Choroid plexus epithelial cell (primary cell): ENCODE results near the gene TECPR2.
A peak's percentile ranks its signal among the peaks of the same experiment; 100 is the strongest.

Experiments
- DNase-seq: peaks from one replicate; pipeline ENCODE4 v3.0.0-alpha.2; 2010; ENCODE audit warnings: low read depth
- H3K4me3 ChIP-seq: 2 replicates; pipeline ENCODE4 v1.5.1; 2011; ENCODE audit warnings: low read depth, mild to moderate bottlenecking, control low read depth, low read length, moderate library complexity
- TF ChIP-seq, protein P1 (sequence below): conservative IDR thresholded peaks from 2 replicates; pipeline ENCODE4 v1.5.1; 2011; ENCODE audit warnings: low read depth, mild to moderate bottlenecking, control low read depth, inconsistent platforms, low read length, moderate library complexity

Gene TECPR2

GRCh38 chr14:102523200-102523568 is 160.4 kb downstream of the TECPR2 start:
- no peak for DNase-seq
- TF ChIP-seq, protein P1, sequence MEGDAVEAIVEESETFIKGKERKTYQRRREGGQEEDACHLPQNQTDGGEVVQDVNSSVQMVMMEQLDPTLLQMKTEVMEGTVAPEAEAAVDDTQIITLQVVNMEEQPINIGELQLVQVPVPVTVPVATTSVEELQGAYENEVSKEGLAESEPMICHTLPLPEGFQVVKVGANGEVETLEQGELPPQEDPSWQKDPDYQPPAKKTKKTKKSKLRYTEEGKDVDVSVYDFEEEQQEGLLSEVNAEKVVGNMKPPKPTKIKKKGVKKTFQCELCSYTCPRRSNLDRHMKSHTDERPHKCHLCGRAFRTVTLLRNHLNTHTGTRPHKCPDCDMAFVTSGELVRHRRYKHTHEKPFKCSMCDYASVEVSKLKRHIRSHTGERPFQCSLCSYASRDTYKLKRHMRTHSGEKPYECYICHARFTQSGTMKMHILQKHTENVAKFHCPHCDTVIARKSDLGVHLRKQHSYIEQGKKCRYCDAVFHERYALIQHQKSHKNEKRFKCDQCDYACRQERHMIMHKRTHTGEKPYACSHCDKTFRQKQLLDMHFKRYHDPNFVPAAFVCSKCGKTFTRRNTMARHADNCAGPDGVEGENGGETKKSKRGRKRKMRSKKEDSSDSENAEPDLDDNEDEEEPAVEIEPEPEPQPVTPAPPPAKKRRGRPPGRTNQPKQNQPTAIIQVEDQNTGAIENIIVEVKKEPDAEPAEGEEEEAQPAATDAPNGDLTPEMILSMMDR, result no peak
- H3K4me3 ChIP-seq, result no peak overlapping the region

- H3K4me3 ChIP-seq, result no peak overlapping the region
- no peak for DNase-seq
- TF ChIP-seq, protein P1, result no peak
These were observed 161.1 kb downstream of the TECPR2 start for GRCh38 chr14:102523569-102524450.

- peak overlapping the region; percentile 84 for H3K4me3 ChIP-seq
- TF ChIP-seq, protein P1, result peak; percentile 95
- DNase-seq, result peak; percentile 99
These were observed 161.9 kb downstream of the TECPR2 start for GRCh38 chr14:102524451-102525218.

- peak; percentile 74 for DNase-seq
- TF ChIP-seq, protein P1, result no peak
- peak overlapping the region; percentile 84 for H3K4me3 ChIP-seq
These were observed 162.6 kb downstream of the TECPR2 start for GRCh38 chr14:102525219-102525928.

DNA sequence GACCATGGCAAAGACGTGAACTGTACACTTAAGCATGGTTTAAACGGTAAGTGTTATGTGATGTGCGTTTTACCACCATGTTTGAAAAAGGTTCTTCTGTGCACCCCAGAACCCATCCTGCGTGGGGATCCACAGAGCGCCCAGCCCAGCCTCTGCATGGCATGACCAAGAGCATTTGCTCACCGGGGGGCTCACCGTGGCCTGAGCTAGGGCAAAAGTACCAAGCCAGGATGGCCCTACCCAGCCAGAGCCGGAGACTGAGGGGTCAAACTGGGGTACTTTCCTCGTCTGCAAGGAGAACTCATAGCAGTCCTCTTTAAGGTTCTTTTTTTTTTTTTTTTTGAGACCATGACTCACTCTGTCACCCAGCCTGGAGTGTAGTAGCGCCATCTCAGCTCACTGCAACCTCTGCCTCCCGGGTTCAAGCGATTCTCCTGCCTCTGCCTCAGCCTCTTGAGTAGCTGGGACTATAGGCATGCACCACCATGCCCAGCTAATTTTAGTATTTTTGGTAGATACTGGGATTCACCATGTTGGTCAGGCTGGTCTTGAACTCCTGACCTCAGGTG is 163.3 kb downstream of the TECPR2 start:
- TF ChIP-seq, protein P1, result no peak
- no peak overlapping the region for H3K4me3 ChIP-seq

GRCh38 chr14:102528431-102529170 is 165.9 kb downstream of the TECPR2 start:
- DNase-seq, result no peak
- no peak overlapping the region for H3K4me3 ChIP-seq
- TF ChIP-seq, protein P1, result no peak

More for the DNA sequence above, 163.3 kb downstream of the TECPR2 start:
- no peak for DNase-seq
